NCI-H1436 treated with DMSO at 0.1 percent for 48 hours (cell line): ENCODE measurements around the gene NUDT12.

Experiments used
- DNase-seq: peaks from one replicate; lab custom pipeline; 2025; lab: John Stamatoyannopoulos, UW

The NUDT12 gene

GRCh38 chr5:103562453-103563157 is at the start of gene NUDT12:
NUDT12 (minus strand) TSS chr5:103562789; CDS start chr5:103560248, 2,541 bp downstream.
- DNase-seq = peak; percentile 20

- DNase-seq = no peak
Observed at GRCh38 chr5:103607346-103607745, 44.8 kb upstream of the NUDT12 start.

GRCh38 chr5:103605277-103605676 is 42.7 kb upstream of the NUDT12 start:
- DNase-seq = no peak

- no peak for DNase-seq
Observed at GRCh38 chr5:103602438-103602837, 39.8 kb upstream of the NUDT12 start.

GRCh38 chr5:103601314-103601713 is 38.7 kb upstream of the NUDT12 start:
- no peak for DNase-seq

GRCh38 chr5:103600086-103600485 is 37.5 kb upstream of the NUDT12 start:
- DNase-seq = no peak

- DNase-seq = no peak
Observed at GRCh38 chr5:103598997-103599566, 36.5 kb upstream of the NUDT12 start.

GRCh38 chr5:103590221-103590620 is 27.6 kb upstream of the NUDT12 start:
- no peak for DNase-seq

GRCh38 chr5:103589776-103590175 is 27.2 kb upstream of the NUDT12 start:
- DNase-seq = no peak

- no peak for DNase-seq
Observed at GRCh38 chr5:103589357-103589756, 26.8 kb upstream of the NUDT12 start.

GRCh38 chr5:103587185-103587748 is 24.7 kb upstream of the NUDT12 start:
- peak; percentile 61 for DNase-seq

GRCh38 chr5:103582364-103582763 is 19.8 kb upstream of the NUDT12 start:
- peak; percentile 43 for DNase-seq

- DNase-seq = no peak
Observed at GRCh38 chr5:103573411-103573810, 10.8 kb upstream of the NUDT12 start.

- no peak for DNase-seq
Observed at GRCh38 chr5:103572454-103572853, 9.9 kb upstream of the NUDT12 start.

GRCh38 chr5:103571730-103572129 is 9.1 kb upstream of the NUDT12 start:
- no peak for DNase-seq

- DNase-seq = no peak
Observed at GRCh38 chr5:103569313-103570060, 6.9 kb upstream of the NUDT12 start.

GRCh38 chr5:103565719-103566118 is 3.1 kb upstream of the NUDT12 start:
- no peak for DNase-seq

- DNase-seq = no peak
Observed at GRCh38 chr5:103561685-103562452, 720 bp downstream of the NUDT12 start.

GRCh38 chr5:103560826-103561225 is 1.8 kb downstream of the NUDT12 start:
- no peak for DNase-seq

GRCh38 chr5:103546858-103547257 is 15.7 kb downstream of the NUDT12 start:
- no peak for DNase-seq

GRCh38 chr5:103542441-103542840 is 20.1 kb downstream of the NUDT12 start:
- no peak for DNase-seq

GRCh38 chr5:103541569-103541968 is 21.0 kb downstream of the NUDT12 start:
- no peak for DNase-seq
